GM19455 (cell line): ENCODE data around the gene DCST1.

Experiments
- ATAC-seq: cut with Tn5 transposase; IDR thresholded peaks from one replicate; pipeline ENCODE4 v1.9.1; 2021; ENCODE audit not compliant: unreplicated experiment

Gene DCST1

DNA sequence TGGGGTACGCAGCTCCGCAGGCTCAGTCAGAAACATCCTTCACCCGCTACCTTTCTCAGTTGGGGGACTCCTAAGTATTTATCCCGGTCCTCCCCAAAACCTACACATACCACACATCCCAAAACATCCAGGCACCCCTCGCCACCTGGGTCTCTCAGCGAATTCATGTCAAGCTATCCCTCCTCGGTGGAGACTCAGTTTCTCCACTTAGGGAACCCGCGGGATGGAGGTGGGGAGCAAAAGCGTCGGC lies 32.3 kb upstream of the DCST1 start:
- ATAC-seq, result no peak

DNA sequence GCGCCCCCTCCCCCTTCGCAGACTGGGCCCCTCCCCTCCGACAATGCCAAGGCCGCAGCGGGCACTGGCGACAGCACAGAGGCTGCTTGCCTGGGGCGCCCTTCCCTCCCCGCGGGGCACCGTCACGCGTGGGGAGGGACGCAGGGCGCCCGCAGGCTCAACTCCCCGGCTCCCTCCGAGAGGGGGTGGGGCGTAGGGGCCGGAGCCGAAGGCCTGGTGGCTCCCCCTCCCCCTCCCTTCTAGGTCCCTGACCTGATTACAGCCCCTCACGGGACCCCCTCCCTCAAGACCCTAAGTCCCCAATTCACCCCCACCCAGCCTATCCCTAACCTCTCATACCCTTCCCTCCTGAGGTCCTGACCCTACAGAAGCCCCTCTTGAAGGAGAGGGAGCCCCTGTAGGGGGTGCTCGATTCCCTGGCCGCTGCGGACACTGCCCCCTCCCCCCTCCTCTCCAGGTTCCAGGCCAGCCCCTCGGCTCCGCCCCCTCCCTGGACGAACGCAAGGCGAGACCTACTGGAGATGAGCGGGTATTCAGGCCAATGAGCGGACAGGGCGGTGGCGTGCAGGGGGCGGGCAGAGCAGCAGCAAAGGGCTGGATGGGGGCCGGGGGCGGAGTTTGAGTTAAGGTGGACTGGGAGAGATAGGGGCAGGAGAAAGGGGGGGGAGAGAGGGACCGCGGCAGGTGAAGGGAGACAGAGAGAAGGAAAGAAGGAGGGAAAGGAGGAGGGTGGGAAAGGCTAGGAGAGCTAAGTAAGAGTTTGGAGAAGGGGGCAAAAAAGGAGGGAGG lies 31.8 kb upstream of the DCST1 start:
- ATAC-seq, result peak; percentile 49

DNA sequence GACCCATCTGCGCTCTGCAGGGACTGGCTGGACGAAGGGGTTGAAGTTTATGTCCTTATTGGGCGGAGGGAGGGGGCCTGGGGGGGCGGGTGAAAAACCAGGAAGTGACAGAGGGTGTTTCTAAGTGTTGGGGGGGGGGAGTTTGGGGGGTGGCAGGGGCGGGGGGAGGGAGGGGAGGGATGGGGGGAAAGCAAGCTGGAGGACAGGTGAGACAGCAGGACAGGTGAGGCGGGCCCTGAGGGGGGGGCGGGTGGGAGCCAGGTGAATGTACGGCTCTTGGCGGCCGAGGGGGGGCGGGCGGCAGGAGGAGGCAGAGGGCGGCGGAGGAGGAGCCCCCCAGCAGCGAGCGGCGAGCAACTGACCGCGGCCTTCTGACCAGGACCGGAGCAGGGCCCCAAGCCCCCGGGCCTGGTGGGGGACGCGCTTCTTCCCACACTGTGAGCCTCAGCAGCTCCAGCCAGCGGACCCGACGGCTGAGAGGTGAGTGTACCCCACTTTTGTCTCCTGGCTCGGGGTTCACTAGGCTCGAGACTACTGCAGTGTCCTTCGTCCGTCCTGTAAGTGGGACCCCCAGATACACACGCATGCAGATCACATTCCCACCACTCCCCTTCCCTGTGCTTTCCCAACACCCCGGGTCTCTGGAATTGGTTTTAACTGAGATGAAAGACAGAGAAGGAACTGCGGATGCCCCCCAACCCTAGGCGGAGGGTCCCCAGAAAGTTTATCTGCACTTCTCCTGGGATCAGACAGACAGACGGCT lies 31.0 kb upstream of the DCST1 start, which contains the start of gene ZBTB7B:
TSS of gene ZBTB7B (plus strand) at position 339 of the 763 bp plus-strand sequence. CDS start 11,859 bp downstream, outside the sequence.
- ATAC-seq, result no peak

GRCh38 chr1:155003227-155003765 lies 30.3 kb upstream of the DCST1 start:
- no peak for ATAC-seq

- ATAC-seq, result no peak
These were observed 29.8 kb upstream of the DCST1 start for GRCh38 chr1:155003766-155004351.

GRCh38 chr1:155004352-155005075 lies 29.1 kb upstream of the DCST1 start:
- no peak for ATAC-seq

DNA sequence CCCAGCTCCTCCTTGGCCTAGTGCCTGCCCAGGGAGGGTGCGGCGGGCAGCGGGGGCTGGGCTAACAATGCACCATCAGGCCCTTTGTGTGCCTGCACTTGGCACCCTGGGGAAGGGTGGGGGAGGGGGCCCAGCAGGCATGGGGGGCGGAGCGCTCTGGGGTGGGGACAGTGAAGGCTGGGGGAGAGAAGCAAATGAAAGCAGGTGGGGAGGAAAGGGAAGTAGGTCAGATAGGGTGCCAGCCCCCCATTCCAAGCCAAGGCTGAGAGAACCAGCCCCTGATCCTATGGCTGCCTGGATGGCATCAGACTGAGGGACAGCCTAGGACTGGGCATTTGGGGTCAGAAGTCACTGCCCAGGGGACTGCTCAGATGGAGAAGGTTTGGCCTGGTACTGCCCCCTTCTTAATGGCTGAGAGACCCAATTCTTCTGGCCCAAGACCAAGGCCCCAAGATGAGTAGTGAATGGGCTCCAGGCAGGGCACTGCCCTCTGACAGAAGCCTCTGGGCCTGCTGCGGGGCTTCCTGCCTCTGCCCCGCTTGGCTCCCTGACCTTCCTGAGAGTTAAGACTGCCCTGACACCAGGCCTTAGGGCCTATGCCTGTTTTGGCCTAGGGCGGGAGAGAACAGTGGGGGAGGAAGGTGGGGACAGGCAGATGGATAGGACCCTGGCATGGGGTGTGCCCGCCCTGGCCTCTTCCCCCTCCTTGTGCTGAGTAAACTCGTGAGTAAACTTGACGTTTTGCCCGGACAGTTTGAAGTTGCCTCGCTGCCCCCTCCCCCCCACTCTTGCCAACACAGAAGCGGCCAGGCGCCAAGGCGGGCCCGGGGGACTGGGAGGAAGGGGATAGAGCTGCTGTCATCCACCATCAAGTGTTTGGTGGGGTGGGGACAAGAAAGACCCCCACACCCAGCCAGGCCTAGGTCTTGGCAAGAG lies 28.3 kb upstream of the DCST1 start:
- ATAC-seq, result no peak

DNA sequence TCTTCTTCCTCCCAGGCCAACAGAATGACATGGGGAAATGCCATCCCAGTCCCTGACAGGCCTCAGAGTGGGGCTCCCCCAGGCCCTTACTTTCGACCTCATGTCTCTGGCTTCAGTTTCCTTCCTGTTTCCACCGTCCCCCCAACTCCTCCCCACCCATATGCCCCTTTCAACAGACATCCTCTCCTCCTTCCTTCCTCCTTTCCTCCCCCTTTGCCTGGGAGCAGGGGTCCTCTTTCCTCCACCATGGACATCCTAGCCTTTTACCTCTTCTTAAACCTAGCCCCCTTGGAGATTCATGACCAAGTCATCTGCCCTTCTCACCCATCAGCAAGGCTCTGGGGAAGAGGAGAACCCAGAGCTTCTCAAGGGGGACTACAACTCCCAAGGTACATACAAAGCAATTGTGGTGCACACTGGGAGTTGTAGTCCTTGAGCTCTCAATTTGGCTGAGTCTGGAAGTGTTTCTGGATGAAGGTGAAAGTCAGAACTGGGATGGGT lies 27.0 kb upstream of the DCST1 start:
- ATAC-seq, result no peak

DNA sequence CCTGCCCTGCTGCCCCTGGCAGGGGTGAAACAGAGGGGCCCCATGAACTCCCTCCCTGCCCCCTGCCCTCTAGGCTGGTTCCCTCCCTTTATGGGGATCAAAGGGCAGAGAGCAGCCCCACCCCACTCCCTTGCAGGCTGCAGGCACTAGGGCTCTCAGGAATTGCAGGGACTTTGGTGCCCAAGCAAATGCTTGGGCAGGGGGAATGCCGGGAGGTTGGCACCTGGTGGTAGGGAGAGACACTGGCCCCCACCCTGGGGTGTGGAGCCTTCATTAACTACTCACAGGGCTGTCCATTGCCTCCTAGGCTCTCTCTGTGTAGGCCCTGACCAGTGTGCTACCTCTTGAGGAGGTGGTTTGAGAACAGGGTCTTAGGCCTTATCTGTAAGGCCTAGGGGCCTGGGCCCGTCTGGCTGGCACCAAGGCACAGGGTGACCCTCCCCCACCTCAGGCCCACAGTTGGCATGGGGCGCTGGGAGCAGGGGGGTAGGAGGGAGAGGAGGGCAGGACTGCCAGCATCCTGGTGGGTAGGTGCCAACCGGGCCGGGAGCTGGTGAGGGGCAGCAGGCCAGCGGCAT lies 26.3 kb upstream of the DCST1 start:
- no peak for ATAC-seq

DNA sequence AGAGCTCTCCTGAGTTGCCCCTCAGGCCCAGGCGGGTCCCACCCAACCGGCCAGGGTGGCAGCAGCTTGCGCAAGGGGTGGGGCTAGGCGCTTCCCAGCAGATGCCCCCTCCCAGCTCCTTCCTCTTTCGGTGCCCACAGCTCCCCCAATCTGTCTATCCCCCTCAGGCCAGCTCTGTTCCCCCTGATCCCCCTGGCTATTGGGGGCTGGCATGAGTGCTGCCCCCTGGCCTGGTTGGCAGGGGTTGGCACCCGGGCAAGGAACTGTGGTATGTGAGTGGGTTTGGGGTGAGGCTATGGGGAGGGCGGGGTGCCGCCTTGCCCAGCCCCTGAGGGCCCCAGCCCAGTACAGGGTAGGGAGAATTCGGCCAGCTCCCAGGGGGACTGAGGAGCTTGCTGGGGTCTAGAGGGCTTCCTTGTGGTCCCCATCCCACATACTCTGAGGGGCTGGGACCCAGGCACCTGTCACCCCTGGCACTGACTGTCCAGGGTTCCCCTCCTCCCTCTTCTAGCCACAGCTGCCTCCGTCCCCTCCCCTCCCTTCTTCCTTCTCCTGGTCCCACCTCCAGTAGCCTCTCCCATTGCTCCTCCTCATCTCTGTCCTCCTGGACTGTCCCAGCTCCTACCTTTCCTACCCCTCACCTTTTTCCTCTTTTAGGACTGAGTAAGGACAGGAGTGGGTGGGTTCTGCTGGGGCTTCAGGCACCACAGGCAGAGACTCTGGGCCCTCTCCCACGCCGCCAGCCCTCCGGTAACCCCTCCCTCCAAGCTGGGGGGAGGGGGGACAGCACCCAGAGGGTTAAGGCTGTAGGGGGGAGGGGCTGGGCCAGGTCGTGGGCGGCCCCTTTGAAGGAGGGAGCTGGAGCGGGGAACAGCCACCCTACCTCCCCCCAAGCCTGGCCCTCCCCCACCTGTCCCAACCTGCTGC lies 25.3 kb upstream of the DCST1 start:
- ATAC-seq, result no peak

- ATAC-seq, result no peak
These were observed 24.4 kb upstream of the DCST1 start for GRCh38 chr1:155009221-155009711.

DNA sequence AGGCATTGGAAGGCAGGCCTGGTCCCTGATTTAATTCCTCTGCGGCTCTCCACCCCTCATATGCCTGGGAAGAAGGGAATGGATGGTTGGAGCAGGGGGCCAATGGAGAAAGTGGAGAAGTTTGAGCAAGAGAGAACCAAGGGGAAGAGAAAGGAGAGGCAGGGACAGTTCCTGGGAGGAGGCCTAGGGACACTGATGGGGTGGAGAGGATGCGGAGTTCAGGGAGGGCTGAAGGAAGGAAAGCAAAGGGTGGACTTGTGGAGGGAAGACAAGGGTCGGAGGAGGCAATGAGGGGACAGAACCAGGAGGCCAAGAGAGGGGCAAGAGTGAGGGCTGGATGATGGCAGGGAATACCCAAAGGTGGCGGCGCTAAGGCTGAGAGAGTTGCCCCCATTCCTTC lies 23.9 kb upstream of the DCST1 start:
- ATAC-seq, result no peak

GRCh38 chr1:155010211-155010918 lies 23.3 kb upstream of the DCST1 start:
- ATAC-seq, result no peak

DNA sequence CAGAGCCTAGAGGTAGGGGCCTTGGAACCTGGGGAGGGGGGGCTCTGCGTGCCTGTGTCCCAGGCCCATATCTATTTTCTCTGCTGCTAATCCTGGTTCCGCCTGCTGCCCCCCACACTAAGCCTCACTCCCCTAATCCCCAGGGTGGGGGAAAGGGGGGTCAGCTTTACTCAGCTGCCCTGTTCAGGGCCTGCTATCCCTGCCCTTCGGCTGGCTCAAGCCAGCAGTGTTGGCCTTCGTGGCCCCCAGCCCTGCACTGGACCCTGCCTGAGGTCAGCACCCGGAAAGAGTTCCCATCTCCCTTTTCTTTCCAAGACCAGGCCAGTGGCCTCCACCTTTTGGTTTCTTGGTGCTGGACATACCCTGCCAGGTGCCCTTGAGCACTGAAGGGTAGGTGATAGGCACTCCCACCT lies 22.6 kb upstream of the DCST1 start:
- ATAC-seq, result no peak

GRCh38 chr1:155011437-155012025 lies 22.1 kb upstream of the DCST1 start:
- ATAC-seq, result no peak

GRCh38 chr1:155012026-155012546 lies 21.5 kb upstream of the DCST1 start:
- no peak for ATAC-seq
